ENCODE measurements around the gene ZDHHC18.
A peak's percentile ranks its signal among the peaks of the same experiment; 100 is the strongest.

ZDHHC18 gene

DNA sequence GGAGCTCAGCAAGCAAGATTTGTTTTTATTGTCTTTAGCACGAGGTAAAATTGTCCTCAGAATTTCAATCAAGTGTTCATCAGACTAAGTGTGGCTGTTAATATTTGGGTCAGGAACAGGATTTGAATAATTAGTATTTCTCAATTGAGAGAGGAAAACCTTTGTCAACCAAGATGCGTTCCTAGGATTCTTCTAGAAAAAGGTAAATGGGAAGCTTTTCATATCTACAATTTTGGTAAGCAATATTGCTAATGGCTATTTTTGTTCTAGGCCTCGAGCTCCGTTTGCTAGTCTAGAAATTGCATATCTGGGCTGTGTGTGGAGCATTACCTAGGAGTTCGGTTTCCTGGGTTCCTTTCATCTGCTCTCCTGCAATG is 42.9 kb upstream of the ZDHHC18 start:
- DNase-seq: no peak
- Histone ChIP-seq H3K9me3 (ENCODE audit: severe bottlenecking) (no peaks in the 10 kb centered on the region), H3K27ac (no peak overlapping the region), H3K36me3 (peaks cover 42% of the 10 kb centered on the region), H3K27me3 (ENCODE audit: insufficient read depth, low read depth, severe bottlenecking) (no peaks in the 10 kb centered on the region), H3K4me3 (ENCODE audit: low read depth, low read length) (no peak overlapping the region)
- TF ChIP-seq, protein P1, sequence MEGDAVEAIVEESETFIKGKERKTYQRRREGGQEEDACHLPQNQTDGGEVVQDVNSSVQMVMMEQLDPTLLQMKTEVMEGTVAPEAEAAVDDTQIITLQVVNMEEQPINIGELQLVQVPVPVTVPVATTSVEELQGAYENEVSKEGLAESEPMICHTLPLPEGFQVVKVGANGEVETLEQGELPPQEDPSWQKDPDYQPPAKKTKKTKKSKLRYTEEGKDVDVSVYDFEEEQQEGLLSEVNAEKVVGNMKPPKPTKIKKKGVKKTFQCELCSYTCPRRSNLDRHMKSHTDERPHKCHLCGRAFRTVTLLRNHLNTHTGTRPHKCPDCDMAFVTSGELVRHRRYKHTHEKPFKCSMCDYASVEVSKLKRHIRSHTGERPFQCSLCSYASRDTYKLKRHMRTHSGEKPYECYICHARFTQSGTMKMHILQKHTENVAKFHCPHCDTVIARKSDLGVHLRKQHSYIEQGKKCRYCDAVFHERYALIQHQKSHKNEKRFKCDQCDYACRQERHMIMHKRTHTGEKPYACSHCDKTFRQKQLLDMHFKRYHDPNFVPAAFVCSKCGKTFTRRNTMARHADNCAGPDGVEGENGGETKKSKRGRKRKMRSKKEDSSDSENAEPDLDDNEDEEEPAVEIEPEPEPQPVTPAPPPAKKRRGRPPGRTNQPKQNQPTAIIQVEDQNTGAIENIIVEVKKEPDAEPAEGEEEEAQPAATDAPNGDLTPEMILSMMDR (IDR thresholded peaks at IDR 0.05; ENCODE audit: low read depth, low read length): no peak

GRCh38 chr1:26784023-26784871 is 42.2 kb upstream of the ZDHHC18 start:
- Histone ChIP-seq H3K36me3 (peaks cover 36% of the 10 kb centered on the region), H3K27me3 (ENCODE audit: insufficient read depth, low read depth, severe bottlenecking) (no peaks in the 10 kb centered on the region), H3K4me3 (ENCODE audit: low read depth, low read length) (no peak overlapping the region), H3K9me3 (ENCODE audit: severe bottlenecking) (no peaks in the 10 kb centered on the region), H3K27ac (no peak overlapping the region)
- no peak for DNase-seq
- TF ChIP-seq, protein P1 (IDR thresholded peaks at IDR 0.05; ENCODE audit: low read depth, low read length): no peak

DNA sequence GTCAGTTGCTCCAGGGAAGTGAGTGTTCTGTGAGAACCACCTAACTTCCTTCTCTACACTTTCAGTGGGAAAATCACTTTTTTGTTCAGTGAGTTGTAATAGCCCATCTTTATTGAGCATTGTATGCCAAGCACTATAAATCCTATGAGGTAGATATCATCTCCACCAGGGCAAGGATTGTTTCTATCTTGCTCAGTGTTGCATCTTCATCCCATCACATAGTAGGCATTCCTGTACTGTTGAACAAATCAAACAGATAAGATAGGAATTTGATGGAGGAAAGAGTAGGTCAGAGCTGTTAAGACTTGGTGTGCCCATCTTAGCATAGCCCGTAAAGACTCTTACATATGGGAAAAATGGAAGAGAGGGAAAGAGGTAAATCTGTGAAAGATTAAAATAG is 41.6 kb upstream of the ZDHHC18 start:
- Histone ChIP-seq H3K27me3 (ENCODE audit: insufficient read depth, low read depth, severe bottlenecking) (no peaks in the 10 kb centered on the region), H3K27ac (no peak overlapping the region; the same call in 1 of the 2 replicates), H3K9me3 (ENCODE audit: severe bottlenecking) (no peaks in the 10 kb centered on the region), H3K36me3 (peaks cover 30% of the 10 kb centered on the region), H3K4me3 (ENCODE audit: low read depth, low read length) (no peak overlapping the region)
- DNase-seq: no peak
- TF ChIP-seq, protein P1 (IDR thresholded peaks at IDR 0.05; ENCODE audit: low read depth, low read length): no peak

DNA sequence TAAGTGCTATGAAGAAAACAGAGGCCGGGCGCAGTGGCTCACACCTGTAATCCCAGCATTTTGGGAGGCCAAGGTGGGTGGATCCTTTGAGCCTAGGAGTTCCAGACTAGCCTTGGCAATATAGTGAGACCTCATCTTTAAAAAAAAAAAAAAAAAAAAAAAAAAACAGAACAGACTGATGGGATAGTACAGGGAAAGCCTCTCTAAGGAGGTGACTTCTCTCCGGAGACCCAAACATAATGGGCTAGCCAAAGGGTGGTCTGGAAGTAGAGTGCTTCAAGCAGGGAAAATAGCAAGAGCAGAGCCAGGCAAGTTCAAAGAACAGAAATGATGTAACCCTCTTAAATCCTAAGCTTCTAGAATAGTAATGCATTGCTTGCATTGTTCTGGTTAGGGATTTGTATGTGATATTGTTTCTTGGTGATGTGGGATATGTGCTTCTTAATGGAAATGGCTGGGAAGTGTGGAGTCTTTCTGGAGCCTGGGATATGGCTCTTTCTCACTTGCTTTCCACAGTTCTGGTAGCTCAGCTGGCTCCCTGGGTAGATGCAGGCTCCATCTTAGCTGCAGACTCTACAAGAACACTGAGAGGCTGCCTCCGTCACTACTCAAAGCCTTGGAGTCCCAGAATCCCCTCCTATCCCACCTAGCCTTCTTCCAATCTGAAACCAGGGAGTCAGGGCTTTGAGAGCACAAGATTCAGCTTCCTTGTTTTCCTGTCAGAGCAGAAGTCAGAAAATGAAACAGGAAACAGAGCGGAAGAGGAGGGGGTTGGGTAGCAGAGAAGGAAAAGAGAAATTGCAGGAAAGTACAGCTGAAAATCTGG is 40.7 kb upstream of the ZDHHC18 start:
- H3K4me3 ChIP-seq (ENCODE audit: low read depth, low read length): no peak overlapping the region
- H3K36me3 ChIP-seq: peaks cover 21% of the 10 kb centered on the region
- H3K27me3 ChIP-seq (ENCODE audit: insufficient read depth, low read depth, severe bottlenecking): no peaks in the 10 kb centered on the region
- H3K9me3 ChIP-seq (ENCODE audit: severe bottlenecking): no peaks in the 10 kb centered on the region
- TF ChIP-seq, protein P1 (IDR thresholded peaks at IDR 0.05; ENCODE audit: low read depth, low read length): no peak
- H3K27ac ChIP-seq: peak overlapping the region; percentile 98
- no peak for DNase-seq

- Histone ChIP-seq H3K4me3 (ENCODE audit: low read depth, low read length) (peak overlapping the region; percentile 93), H3K27ac (peak overlapping the region; percentile 98), H3K36me3 (peaks cover 18% of the 10 kb centered on the region), H3K9me3 (ENCODE audit: severe bottlenecking) (no peaks in the 10 kb centered on the region), H3K27me3 (ENCODE audit: insufficient read depth, low read depth, severe bottlenecking) (no peaks in the 10 kb centered on the region)
- peak; percentile 85 for DNase-seq
- TF ChIP-seq, protein P1 (IDR thresholded peaks at IDR 0.05; ENCODE audit: low read depth, low read length): no peak
These were observed 39.8 kb upstream of the ZDHHC18 start for GRCh38 chr1:26786437-26787380.
